ENCODE results near the gene DOK5.

Gene DOK5

DNA sequence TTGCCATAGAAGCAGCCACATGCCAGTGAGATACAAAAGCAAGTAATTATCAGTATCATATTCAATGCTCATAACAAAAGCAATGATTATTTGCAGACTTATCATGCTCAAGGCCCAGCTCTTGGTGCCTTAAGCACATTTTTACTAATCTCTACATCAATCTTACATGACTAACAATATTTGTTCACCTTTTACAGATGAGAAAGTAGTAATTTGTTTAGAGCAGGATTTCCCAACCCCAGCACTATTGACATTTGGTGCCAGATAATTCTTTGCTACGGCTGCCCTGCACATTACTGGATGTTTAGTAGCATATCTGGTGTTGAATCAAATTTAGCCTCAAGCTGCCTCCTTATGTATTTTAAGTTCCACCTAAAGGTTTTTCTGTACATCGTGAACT lies 19.0 kb upstream of the DOK5 start:
- TF ChIP-seq, protein P1, sequence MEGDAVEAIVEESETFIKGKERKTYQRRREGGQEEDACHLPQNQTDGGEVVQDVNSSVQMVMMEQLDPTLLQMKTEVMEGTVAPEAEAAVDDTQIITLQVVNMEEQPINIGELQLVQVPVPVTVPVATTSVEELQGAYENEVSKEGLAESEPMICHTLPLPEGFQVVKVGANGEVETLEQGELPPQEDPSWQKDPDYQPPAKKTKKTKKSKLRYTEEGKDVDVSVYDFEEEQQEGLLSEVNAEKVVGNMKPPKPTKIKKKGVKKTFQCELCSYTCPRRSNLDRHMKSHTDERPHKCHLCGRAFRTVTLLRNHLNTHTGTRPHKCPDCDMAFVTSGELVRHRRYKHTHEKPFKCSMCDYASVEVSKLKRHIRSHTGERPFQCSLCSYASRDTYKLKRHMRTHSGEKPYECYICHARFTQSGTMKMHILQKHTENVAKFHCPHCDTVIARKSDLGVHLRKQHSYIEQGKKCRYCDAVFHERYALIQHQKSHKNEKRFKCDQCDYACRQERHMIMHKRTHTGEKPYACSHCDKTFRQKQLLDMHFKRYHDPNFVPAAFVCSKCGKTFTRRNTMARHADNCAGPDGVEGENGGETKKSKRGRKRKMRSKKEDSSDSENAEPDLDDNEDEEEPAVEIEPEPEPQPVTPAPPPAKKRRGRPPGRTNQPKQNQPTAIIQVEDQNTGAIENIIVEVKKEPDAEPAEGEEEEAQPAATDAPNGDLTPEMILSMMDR (IDR thresholded peaks at IDR 0.05; ENCODE audit: control insufficient read depth, insufficient read depth, low read depth, low read length, missing control alignments): no peak
- no peak for DNase-seq (ENCODE audit: low read depth)

DNA sequence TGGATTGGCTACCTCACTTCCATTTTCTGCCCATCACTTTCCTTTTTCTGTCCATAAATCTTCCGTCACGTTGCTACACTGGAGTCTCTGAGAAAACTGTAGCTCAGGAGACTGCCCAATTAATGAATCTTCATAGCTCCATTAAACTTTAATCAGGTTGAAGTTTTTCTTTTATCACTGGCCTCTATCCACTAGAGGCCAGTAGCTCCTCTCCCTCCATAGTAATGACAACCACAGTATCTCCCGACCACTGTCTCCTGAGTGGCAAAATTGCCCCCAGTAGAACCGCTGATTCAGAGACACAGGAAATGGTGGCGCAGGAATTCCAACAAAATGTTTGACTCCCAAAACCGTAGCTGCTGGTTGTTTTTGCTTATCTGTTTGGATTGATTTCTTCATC lies 18.4 kb upstream of the DOK5 start:
- DNase-seq (ENCODE audit: low read depth): no peak
- no peak overlapping the region for H3K4me3 ChIP-seq (ENCODE audit: control insufficient read depth, low read depth, low read length)
- TF ChIP-seq, protein P1 (IDR thresholded peaks at IDR 0.05; ENCODE audit: control insufficient read depth, insufficient read depth, low read depth, low read length, missing control alignments): no peak

More for the DNA sequence above, 19.0 kb upstream of the DOK5 start:
- no peak overlapping the region for H3K4me3 ChIP-seq (ENCODE audit: control insufficient read depth, low read depth, low read length)

DNA sequence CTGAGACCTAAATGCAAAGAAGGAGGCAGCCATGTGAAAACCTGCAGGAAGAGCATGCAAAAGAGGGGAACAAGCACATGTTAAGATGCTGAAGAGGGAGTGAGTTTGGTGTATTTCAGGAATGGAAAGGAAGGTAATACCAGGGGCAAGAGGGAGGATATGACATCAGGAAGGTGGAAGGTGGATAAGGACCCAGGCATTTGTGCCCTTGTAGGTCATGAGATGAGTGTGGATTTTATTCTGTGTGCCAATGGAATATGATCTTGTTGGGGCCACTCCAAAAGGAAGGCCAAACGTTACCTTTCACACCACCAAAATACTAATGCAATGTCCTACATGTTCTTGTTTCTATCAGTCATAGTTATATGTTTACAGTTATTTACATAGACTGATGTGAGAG lies 17.2 kb upstream of the DOK5 start:
- TF ChIP-seq, protein P1 (IDR thresholded peaks at IDR 0.05; ENCODE audit: control insufficient read depth, insufficient read depth, low read depth, low read length, missing control alignments): no peak
- H3K4me3 ChIP-seq (ENCODE audit: control insufficient read depth, low read depth, low read length): no peak overlapping the region
- DNase-seq (ENCODE audit: low read depth): no peak

DNA sequence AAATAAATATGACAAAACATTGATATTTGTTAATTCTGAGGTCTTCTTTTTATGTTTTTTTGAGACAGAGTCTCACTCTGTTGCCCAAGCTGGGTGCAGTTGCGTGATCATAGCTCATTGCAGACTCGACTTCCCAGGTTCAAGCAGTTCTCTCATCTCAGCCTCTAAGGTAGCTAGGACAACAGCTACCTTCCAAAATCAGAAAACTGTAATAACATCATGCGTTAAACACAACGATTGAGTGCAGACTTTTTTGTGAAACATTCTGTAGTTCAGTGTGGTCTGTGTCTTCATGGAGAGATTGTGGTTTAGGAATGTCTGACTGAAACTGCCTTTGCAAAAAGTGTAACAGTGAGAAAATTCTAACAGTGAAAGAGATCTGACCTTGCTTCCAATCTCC lies 16.1 kb upstream of the DOK5 start:
- no peak overlapping the region for H3K4me3 ChIP-seq (ENCODE audit: control insufficient read depth, low read depth, low read length)
- DNase-seq (ENCODE audit: low read depth): no peak
- TF ChIP-seq, protein P1 (IDR thresholded peaks at IDR 0.05; ENCODE audit: control insufficient read depth, insufficient read depth, low read depth, low read length, missing control alignments): no peak

DNA sequence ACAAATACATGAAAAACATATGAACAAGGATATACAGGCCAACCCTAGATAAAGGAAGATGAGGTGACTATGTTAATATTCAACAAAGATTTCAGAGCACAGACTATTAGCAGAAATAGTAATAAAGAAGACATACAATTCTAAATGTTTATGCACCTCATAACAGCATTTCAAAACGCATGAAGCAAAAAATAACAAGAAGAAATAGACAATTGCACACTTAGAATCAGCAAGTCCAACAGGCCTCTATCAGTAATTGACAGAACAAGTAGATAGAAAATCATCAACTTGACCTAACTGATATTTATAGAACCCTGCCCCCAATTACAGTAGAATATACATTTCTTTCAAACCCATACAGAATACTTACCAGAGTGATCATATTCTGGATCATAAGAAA lies 11.4 kb upstream of the DOK5 start:
- DNase-seq (ENCODE audit: low read depth): no peak
- TF ChIP-seq, protein P1 (IDR thresholded peaks at IDR 0.05; ENCODE audit: control insufficient read depth, insufficient read depth, low read depth, low read length, missing control alignments): no peak
- H3K4me3 ChIP-seq (ENCODE audit: control insufficient read depth, low read depth, low read length): no peak overlapping the region

DNA sequence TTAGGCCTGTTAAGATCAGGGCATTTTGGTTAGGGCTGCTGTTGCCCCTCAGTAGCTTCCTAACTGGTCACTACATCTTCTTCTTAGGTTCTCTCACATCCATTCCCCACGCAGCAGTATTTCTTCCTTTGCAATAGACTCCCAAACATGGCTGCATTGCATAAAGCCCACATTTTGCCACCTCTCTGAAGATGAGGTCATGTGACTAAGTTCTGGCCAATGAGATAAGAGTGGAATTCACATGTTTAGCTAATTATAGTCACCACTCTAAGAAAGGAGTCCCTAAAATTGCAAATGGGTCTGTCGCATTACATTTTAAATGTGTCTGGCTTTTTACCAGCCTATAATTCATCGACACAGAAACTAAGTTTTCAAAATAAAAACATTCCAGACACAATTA lies 9.3 kb upstream of the DOK5 start:
- TF ChIP-seq, protein P1 (IDR thresholded peaks at IDR 0.05; ENCODE audit: control insufficient read depth, insufficient read depth, low read depth, low read length, missing control alignments): no peak
- DNase-seq (ENCODE audit: low read depth): no peak
- no peak overlapping the region for H3K4me3 ChIP-seq (ENCODE audit: control insufficient read depth, low read depth, low read length)

DNA sequence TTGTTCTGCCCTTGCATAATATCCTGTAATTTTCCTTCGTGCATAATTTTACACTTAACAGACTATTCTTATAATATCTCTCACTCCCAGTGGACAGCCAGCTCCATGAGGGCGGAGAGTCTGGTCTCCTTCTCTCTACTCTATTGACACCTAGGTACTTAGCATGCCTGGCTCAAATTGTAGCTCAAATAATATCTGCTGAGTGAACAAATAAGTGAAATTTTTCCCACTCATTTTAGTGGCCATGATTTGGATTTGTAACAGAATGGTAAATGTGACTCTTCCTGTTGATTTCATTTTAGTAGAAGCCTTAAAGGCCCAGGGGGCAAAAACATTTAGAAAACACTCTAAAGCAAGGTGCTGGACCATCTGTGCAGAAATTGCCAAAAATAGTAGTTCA lies 7.8 kb upstream of the DOK5 start:
- no peak overlapping the region for H3K4me3 ChIP-seq (ENCODE audit: control insufficient read depth, low read depth, low read length)
- DNase-seq (ENCODE audit: low read depth): no peak
- TF ChIP-seq, protein P1 (IDR thresholded peaks at IDR 0.05; ENCODE audit: control insufficient read depth, insufficient read depth, low read depth, low read length, missing control alignments): no peak

Data from AG09309 (cell line).